ENCODE measurements around the gene RBX1. TPM values are rescaled to one million over a fixed set of nuclear protein-coding genes. Genes with fewer than 3 reads are reported as not detected.

Gene RBX1
- total RNA-seq, 1 donor from 2014 or later: 55.1 TPM

DNA sequence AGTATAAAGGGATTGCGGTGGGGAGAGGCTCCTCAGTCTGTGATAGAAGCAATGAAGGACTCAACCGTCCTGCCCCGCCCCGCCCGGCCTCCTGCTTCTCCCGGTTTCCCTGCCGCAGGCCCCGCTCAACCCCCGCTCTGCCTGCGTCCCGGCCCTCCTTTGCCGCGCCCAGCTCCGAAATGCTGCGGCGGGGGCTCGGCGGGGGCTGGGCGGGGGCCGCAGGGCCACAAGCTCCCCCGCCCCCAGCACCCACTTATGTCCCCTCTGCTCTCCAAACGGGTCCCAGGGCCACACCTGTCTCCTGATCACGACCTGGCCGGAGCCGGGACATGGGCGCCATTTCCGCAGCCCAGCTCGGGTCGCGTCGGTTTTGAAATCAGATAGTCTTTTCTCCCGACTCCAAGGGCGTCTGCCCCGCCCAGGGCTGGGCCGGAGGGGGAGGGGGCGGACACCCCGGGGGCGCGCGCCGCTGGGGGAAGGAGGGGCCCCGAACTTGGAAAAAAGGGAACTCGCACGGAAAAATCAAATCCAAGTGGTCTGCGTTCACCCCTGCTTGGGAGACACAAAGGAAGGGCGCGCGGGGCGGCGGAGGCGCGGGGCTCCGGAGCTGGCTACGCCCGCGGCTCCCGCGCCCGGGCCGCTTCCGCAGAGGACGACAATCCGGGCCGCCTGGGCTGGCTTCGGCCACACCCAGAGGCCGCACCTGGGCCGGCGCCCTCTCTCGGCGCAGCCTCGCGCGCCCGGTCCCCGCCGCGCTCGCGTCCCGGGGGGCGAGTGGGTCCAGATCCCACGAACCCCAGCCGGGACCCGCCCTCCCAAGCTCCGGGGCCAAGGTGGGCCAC is 70.7 kb downstream of the RBX1 start:
- no peak for DNase-seq (ENCODE audit: extremely low read depth, low read depth, low spot score)

DNA sequence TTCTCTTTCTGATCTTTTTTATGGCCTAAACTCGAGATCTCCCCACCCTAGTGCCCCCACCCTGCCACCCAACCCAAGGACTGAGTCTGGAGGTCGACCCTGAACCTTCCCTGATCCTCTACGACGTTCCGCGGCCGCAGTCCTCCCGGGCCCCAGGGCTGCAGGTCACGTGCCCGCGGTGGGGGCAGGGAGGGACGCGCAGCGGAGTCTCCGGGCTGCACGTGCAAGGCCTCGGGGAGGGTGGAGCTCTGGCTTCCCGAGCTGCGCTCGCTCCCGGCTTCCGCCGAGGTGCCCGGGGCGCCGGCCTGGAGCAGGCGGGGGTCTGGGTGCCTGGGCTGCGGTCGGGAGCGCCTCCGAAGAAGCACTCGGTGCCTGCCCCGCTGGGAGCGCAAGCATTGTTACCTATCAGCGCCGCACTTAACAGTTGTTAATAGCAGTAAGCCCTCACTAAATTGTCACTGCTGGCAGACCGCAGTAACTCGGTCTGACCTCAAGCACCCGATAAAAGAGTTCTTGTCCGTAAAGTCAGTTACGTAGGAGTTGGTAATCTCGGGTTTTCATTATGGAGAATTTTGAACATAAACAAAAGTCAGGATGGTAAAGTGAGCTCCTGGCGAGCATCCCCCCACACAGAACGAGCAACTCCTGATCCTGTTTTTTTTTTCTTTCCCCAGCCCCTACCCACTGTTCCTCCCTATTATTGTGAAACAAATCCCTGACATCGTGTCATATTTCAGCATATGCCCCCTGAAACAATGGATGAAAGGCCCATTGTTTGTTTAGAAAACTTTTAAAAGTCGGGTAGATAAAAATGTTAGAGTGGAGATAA is 71.5 kb downstream of the RBX1 start:
- no peak for DNase-seq (ENCODE audit: extremely low read depth, low read depth, low spot score)

Other genes with a start within 250 kb of the RBX1 start
- 16.3 and 21.3 TPM in 2 replicates for gene SLC25A17, start 132.0 kb upstream of the RBX1 start, total RNA-seq
- gene ST13, start 94.7 kb upstream of the RBX1 start, total RNA-seq: 119 and 155 TPM in 2 replicates
- gene XPNPEP3, start 94.2 kb upstream of the RBX1 start, total RNA-seq: 12.6 and 17.9 TPM in 2 replicates
- gene DNAJB7, start 89.3 kb upstream of the RBX1 start, total RNA-seq: not detected in 2 replicates
- gene EP300, start 141.2 kb downstream of the RBX1 start, total RNA-seq: 62.8 and 68.1 TPM in 2 replicates

Data from glomerular endothelial cell (primary cell).